KOPT-K1 (cell line): ENCODE measurements around the gene GSTT2.
"Not testable (repeated sequence)": the region's sequence is repeated elsewhere in the genome, so short reads cannot be mapped to it uniquely, and the experiment has no call there.

Source experiments
- H3K27ac ChIP-seq: fragments of 200-600 bp; sonication (generic); 2 replicates; pipeline ENCODE4 v1.5.1; 2016; ENCODE audit warnings: antibody characterized with exemption, mild to moderate bottlenecking, low read depth, low read length; ENCODE audit not compliant: poor library complexity, severe bottlenecking
- H3K36me3 ChIP-seq: fragments of 200-600 bp; sonication (generic); 2 replicates; pipeline ENCODE4 v1.5.1; 2017; ENCODE audit warnings: antibody characterized with exemption, mild to moderate bottlenecking, low read length, moderate library complexity; ENCODE audit not compliant: insufficient read depth
- H3K9me3 ChIP-seq: fragments of 200-600 bp; sonication (generic); 2 replicates; pipeline ENCODE4 v1.5.1; 2017; ENCODE audit warnings: antibody characterized with exemption, low read length, mild to moderate bottlenecking; ENCODE audit not compliant: insufficient read depth, poor library complexity, severe bottlenecking

GSTT2 gene

GRCh38 chr22:23966094-23966493 lies 13.8 kb upstream of the GSTT2 start:
- peaks cover 21% of the 10 kb centered on the region for H3K36me3 ChIP-seq
- H3K27ac ChIP-seq, H3K9me3 ChIP-seq: not testable (repeated sequence)

- H3K27ac ChIP-seq, H3K9me3 ChIP-seq: not testable (repeated sequence)
- H3K36me3 ChIP-seq: peaks cover 26% of the 10 kb centered on the region
These were observed 13.4 kb upstream of the GSTT2 start, which contains the start of gene DDTL for GRCh38 chr22:23966568-23966967. Gene DDTL, plus strand, starts transcription at chr22:23966888. Its CDS starts 27 bp downstream, at chr22:23966915.

GRCh38 chr22:23969071-23969470 lies 10.9 kb upstream of the GSTT2 start:
- Histone ChIP-seq H3K36me3 (peaks cover 31% of the 10 kb centered on the region), H3K27ac (no peak overlapping the region), H3K9me3 (no peaks in the 10 kb centered on the region)

GRCh38 chr22:23970201-23970641 lies 9.7 kb upstream of the GSTT2 start:
- Histone ChIP-seq H3K9me3 (no peaks in the 10 kb centered on the region), H3K27ac (no peak overlapping the region), H3K36me3 (peaks cover 31% of the 10 kb centered on the region)

GRCh38 chr22:23970816-23971486 lies 9.0 kb upstream of the GSTT2 start:
- H3K27ac ChIP-seq: no peak overlapping the region
- H3K36me3 ChIP-seq: peaks cover 31% of the 10 kb centered on the region
- H3K9me3 ChIP-seq: no peaks in the 10 kb centered on the region

- not testable (repeated sequence) for H3K27ac ChIP-seq, H3K9me3 ChIP-seq
- peaks cover 31% of the 10 kb centered on the region for H3K36me3 ChIP-seq
These were observed 8.0 kb upstream of the GSTT2 start for GRCh38 chr22:23971927-23972326.

- not testable (repeated sequence) for H3K27ac ChIP-seq, H3K9me3 ChIP-seq
- H3K36me3 ChIP-seq: peaks cover 27% of the 10 kb centered on the region
These were observed 5.6 kb upstream of the GSTT2 start, which contains the start of gene DDT for GRCh38 chr22:23974345-23974744. Gene DDT, minus strand, starts transcription at chr22:23974441. Its CDS starts 27 bp downstream, at chr22:23974414.

GRCh38 chr22:23974836-23975352 lies 5.0 kb upstream of the GSTT2 start:
- H3K36me3 ChIP-seq: peaks cover 21% of the 10 kb centered on the region
- not testable (repeated sequence) for H3K27ac ChIP-seq, H3K9me3 ChIP-seq

- H3K9me3 ChIP-seq, H3K27ac ChIP-seq, H3K36me3 ChIP-seq: not testable (repeated sequence)
These were observed 2.6 kb upstream of the GSTT2 start for GRCh38 chr22:23977304-23977703.

GRCh38 chr22:23980567-23980966 lies 633 bp downstream of the GSTT2 start:
- not testable (repeated sequence) for H3K27ac ChIP-seq, H3K9me3 ChIP-seq, H3K36me3 ChIP-seq

GRCh38 chr22:23984430-23984829 lies 4.5 kb downstream of the GSTT2 start:
- no peaks in the 10 kb centered on the region for H3K9me3 ChIP-seq
- H3K36me3 ChIP-seq: no peaks in the 10 kb centered on the region
- no peak overlapping the region for H3K27ac ChIP-seq

- H3K9me3 ChIP-seq, H3K36me3 ChIP-seq, H3K27ac ChIP-seq: not testable (repeated sequence)
These were observed 6.2 kb downstream of the GSTT2 start for GRCh38 chr22:23986089-23986488.

- H3K27ac ChIP-seq, H3K9me3 ChIP-seq, H3K36me3 ChIP-seq: not testable (repeated sequence)
These were observed 6.7 kb downstream of the GSTT2 start for GRCh38 chr22:23986538-23987178.

- H3K36me3 ChIP-seq: not testable (repeated sequence)
These were observed 9.8 kb downstream of the GSTT2 start for GRCh38 chr22:23989583-23990244.

GRCh38 chr22:23993080-23993479 lies 13.1 kb downstream of the GSTT2 start:
- H3K9me3 ChIP-seq, H3K27ac ChIP-seq, H3K36me3 ChIP-seq: not testable (repeated sequence)

More at GRCh38 chr22:23989583-23990244, 9.8 kb downstream of the GSTT2 start:
- not testable (repeated sequence) for H3K9me3 ChIP-seq, H3K27ac ChIP-seq
